Neuron (in vitro differentiated cells): ENCODE measurements around the gene CBFA2T3.

Experiments
- H2AFZ ChIP-seq: one replicate; pipeline ENCODE4 v1.6.1; 2013; ENCODE audit warnings: low read depth, mild to moderate bottlenecking, inconsistent platforms, low read length, moderate library complexity
- H3K27me3 ChIP-seq: one replicate; pipeline ENCODE4 v1.6.1; 2013; ENCODE audit warnings: low read length; ENCODE audit not compliant: insufficient read depth
- H3K36me3 ChIP-seq: one replicate; pipeline ENCODE4 v1.6.1; 2013; ENCODE audit warnings: low read length; ENCODE audit not compliant: insufficient read depth
- H3K4me1 ChIP-seq: one replicate; pipeline ENCODE4 v1.6.1; 2013; ENCODE audit warnings: low read length; ENCODE audit not compliant: insufficient read depth
- H3K4me3 ChIP-seq: 2 replicates; pipeline ENCODE4 v1.5.1; 2013; ENCODE audit warnings: mild to moderate bottlenecking, low read length, moderate library complexity
- H3K9me3 ChIP-seq: one replicate; pipeline ENCODE4 v1.6.1; 2013; ENCODE audit warnings: low read length

CBFA2T3 gene

DNA sequence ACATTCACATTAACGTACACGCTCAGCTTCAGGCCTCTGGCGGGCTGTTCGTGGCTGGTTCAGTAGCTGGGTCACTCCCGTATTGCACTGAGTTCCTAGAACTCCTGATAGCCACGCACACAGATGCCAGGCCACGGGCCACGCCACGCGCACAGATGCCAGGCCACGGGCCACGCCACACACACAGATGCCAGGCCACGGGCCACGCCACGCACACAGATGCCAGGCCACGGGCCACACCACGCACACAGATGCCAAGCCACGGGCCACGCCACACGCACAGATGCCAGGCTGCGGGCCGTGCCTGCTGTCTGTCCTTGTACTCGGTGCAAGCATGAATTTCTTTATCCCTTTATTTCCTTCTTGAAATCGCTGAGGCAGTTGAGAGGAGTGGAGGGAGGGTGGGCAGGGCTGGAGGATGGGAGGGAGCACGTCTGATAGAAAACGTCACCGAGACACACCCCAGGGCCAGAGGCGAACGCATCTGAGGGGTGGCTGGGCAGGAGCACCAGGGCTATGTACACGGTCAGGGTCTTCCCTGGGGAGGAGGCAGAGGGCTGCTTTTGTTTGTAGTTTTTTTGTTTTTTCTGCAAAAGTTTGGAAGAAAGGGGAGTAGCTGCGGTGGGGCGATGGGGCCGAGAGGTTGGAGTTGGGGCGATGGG is 101.9 kb downstream of the CBFA2T3 start:
- Histone ChIP-seq H3K27me3 (peaks cover 37% of the 10 kb centered on the region), H3K36me3 (no peaks in the 10 kb centered on the region), H3K9me3 (no peaks in the 10 kb centered on the region), H2AFZ (no peak overlapping the region), H3K4me1 (no peaks in the 10 kb centered on the region), H3K4me3 (no peak overlapping the region)

GRCh38 chr16:88872650-88873331 is 104.2 kb downstream of the CBFA2T3 start:
- no peak overlapping the region for H3K4me3 ChIP-seq
- no peak overlapping the region for H2AFZ ChIP-seq
- H3K9me3 ChIP-seq, result no peaks in the 10 kb centered on the region
- H3K27me3 ChIP-seq, result peaks cover 51% of the 10 kb centered on the region
- H3K4me1 ChIP-seq, result no peaks in the 10 kb centered on the region
- no peaks in the 10 kb centered on the region for H3K36me3 ChIP-seq

- no peaks in the 10 kb centered on the region for H3K36me3 ChIP-seq
- peaks cover 51% of the 10 kb centered on the region for H3K27me3 ChIP-seq
- H2AFZ ChIP-seq, result no peak overlapping the region
- H3K9me3 ChIP-seq, result no peaks in the 10 kb centered on the region
- H3K4me3 ChIP-seq, result no peak overlapping the region
- H3K4me1 ChIP-seq, result no peaks in the 10 kb centered on the region
Observed at GRCh38 chr16:88871730-88872416, 105.1 kb downstream of the CBFA2T3 start.

- Histone ChIP-seq H3K36me3 (no peaks in the 10 kb centered on the region), H2AFZ (no peak overlapping the region), H3K4me1 (no peaks in the 10 kb centered on the region), H3K9me3 (no peaks in the 10 kb centered on the region), H3K27me3 (peaks cover 54% of the 10 kb centered on the region), H3K4me3 (no peak overlapping the region)
Observed at GRCh38 chr16:88871349-88871702, 105.7 kb downstream of the CBFA2T3 start.

DNA sequence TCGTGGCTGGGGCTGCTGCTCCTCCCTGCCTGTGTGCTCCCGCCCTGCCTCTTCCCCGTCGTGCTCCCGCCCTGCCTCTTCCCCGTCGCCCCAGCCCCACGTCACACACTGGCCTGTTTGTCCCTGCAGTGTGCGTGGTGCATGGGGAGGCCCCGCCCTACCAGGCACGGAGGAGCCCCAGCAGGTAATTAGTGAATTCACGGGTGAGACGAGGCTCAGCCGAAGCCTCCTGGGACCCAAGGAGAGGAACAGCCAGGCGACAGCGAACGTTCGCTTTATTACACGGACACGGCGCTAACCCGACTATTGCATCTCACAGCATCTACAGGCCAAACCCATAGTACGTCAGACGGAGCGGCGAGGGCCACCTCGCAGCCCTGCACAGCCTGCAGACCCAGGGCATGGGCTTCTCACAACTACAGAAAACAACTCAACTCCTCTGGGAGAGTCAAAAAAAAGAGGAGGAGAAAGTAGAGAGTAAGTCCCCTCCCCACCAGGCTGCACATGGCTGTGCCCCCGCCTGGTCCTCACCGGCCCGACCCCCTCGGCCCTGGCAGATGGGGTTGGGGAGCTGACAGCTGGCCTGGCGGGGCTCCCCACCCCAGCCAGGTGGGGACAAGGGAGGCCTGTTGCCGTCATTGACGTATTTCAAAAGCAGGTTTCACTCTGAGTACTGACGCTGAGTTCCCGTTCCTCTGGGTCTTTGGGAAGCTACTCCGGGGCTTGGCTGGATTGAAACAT is 106.2 kb downstream of the CBFA2T3 start:
- Histone ChIP-seq H3K4me1 (no peaks in the 10 kb centered on the region), H3K36me3 (no peaks in the 10 kb centered on the region), H3K4me3 (no peak overlapping the region), H3K9me3 (no peaks in the 10 kb centered on the region), H3K27me3 (peaks cover 58% of the 10 kb centered on the region), H2AFZ (no peak overlapping the region)

DNA sequence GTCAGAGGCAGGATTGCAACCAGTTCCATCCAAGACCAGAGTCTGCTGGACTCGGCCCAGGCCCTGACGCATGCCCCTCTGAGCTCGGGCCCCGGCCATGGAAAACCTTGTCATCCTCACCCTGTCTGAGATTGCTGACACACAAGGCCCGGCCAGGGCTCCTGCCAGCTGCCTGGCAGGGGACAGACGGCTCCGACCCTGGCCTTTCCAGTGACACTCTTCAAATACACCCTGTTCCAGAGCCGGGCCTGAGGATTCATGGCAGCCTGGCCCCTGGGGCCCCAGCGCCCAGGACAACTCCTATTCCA is 107.4 kb downstream of the CBFA2T3 start:
- H3K27me3 ChIP-seq, result peaks cover 56% of the 10 kb centered on the region
- H2AFZ ChIP-seq, result no peak overlapping the region
- H3K9me3 ChIP-seq, result no peaks in the 10 kb centered on the region
- no peak overlapping the region for H3K4me3 ChIP-seq
- no peaks in the 10 kb centered on the region for H3K36me3 ChIP-seq
- H3K4me1 ChIP-seq, result no peaks in the 10 kb centered on the region

GRCh38 chr16:88868974-88869672 is 107.9 kb downstream of the CBFA2T3 start:
- no peaks in the 10 kb centered on the region for H3K4me1 ChIP-seq
- no peak overlapping the region for H2AFZ ChIP-seq
- H3K4me3 ChIP-seq, result no peak overlapping the region
- H3K36me3 ChIP-seq, result no peaks in the 10 kb centered on the region
- H3K9me3 ChIP-seq, result no peaks in the 10 kb centered on the region
- peaks cover 56% of the 10 kb centered on the region for H3K27me3 ChIP-seq

GRCh38 chr16:88867581-88868246 is 109.3 kb downstream of the CBFA2T3 start:
- Histone ChIP-seq H3K9me3 (no peaks in the 10 kb centered on the region), H2AFZ (no peak overlapping the region), H3K27me3 (peaks cover 49% of the 10 kb centered on the region), H3K4me1 (no peaks in the 10 kb centered on the region), H3K36me3 (no peaks in the 10 kb centered on the region), H3K4me3 (no peak overlapping the region)

DNA sequence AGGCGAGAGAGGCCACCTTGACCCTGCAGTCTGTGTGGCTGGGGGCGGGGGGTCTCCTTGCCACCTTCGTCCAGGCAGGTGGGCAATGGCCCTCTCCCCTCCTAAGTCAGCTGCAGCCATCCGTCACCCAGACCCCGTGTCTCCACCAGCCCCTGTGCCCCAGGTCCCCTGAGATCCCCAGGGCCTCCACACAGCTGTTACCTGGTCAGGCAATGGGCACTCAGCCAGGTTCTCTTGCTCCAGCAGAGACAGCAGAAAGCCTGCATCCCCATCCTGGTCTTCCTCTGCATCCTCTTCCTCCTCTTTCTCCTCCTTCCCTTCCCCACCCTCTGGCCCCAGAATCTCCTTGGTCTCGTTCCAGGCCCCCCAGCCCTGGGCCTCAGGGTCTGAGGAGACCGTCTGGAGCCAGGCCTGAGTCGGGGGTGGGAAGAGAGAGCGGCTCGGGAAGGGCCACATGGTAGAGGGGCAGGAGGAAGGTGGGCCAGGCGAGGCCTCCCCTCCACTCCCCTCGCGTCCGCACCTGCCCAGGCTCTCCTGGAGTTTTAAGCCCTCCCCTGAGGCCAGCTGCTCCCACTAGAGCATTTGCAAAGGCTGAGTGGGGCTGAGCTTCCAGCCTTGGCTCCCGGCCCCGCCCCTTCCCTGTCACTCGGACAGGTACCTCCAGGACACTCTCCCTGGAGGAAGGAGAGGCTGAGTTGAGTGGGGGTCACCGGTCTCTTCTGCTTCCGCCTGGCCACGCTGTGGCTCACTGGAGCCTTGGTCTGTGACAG is 110.7 kb downstream of the CBFA2T3 start, which contains the start of gene PABPN1L:
TSS of gene PABPN1L (minus strand) at position 510 of the 770 bp plus-strand sequence. CDS start at position 456, 54 bp downstream.
- Histone ChIP-seq H2AFZ (no peak within 1 kb of the TSS), H3K36me3 (peaks cover 4% of the 10 kb centered on the region), H3K27me3 (peaks cover 37% of the 10 kb centered on the region), H3K4me3 (no peak within 1 kb of the TSS), H3K9me3 (no peaks in the 10 kb centered on the region), H3K4me1 (no peaks in the 10 kb centered on the region)

DNA sequence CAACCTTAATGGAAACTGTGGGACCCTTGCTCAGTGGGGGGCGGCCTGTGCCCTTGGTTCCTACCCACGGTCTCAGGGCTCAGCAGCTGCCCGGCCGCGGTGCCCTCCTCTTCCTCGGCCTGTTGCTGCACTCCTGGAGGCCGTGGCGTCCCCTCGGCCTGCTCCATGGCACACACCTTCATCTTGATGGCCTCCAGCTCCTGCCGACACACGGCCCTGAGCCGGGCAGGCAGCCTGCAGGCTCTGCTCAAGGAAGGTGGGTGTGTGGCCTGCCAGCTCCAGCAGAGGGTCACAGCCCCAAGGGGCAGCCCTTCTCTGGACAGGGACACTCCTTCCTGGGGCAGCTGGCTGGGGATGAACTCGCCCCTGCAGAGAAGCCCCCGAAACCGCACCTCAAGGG is 111.3 kb downstream of the CBFA2T3 start:
- H3K9me3 ChIP-seq, result no peaks in the 10 kb centered on the region
- H3K36me3 ChIP-seq, result peaks cover 4% of the 10 kb centered on the region
- H2AFZ ChIP-seq, result no peak overlapping the region
- no peaks in the 10 kb centered on the region for H3K4me1 ChIP-seq
- H3K4me3 ChIP-seq, result no peak overlapping the region
- peaks cover 35% of the 10 kb centered on the region for H3K27me3 ChIP-seq

DNA sequence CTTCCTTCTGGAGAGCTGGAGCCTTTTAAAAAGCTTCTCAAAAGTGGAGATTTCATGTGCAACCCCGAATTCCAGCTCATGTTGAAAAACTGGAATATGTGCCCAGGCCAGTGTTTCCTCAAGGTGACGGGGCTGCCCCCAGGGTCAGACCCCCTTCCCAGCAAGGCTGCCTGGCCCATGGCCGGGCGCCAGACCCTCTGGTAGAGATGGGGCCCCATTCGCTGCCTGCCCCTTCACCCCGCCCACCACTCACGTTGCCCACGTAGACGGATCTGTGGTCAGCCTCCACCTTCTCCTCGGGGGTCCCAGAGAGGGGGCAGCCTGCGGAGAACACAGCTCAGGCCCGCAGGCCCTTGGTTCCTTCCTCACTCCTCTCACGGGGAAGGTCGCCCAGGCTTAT is 111.7 kb downstream of the CBFA2T3 start:
- H3K4me3 ChIP-seq, result no peak overlapping the region
- H3K9me3 ChIP-seq, result no peaks in the 10 kb centered on the region
- peaks cover 6% of the 10 kb centered on the region for H3K36me3 ChIP-seq
- no peaks in the 10 kb centered on the region for H3K4me1 ChIP-seq
- H2AFZ ChIP-seq, result no peak overlapping the region
- peaks cover 32% of the 10 kb centered on the region for H3K27me3 ChIP-seq

- Histone ChIP-seq H3K4me1 (no peaks in the 10 kb centered on the region), H3K27me3 (peaks cover 26% of the 10 kb centered on the region), H3K9me3 (no peaks in the 10 kb centered on the region), H3K4me3 (no peak overlapping the region), H3K36me3 (peaks cover 14% of the 10 kb centered on the region), H2AFZ (no peak overlapping the region)
Observed at GRCh38 chr16:88864521-88864920, 112.5 kb downstream of the CBFA2T3 start.
